Measurements from ENCODE around the gene PPP1R14B.

The PPP1R14B gene

GRCh38 chr11:64230985-64231365 is 15.8 kb downstream of the PPP1R14B start:
- DNase-seq (ENCODE audit: low read depth in 2 of 2), result no peak

- peak; percentile 75 to 88 for DNase-seq (ENCODE audit: low read depth in 2 of 2)
These were observed 16.4 kb downstream of the PPP1R14B start, which contains the start of gene DNAJC4 for GRCh38 chr11:64230171-64230984. DNAJC4 (plus strand) TSS chr11:64230548; CDS start chr11:64230855, 307 bp downstream.

DNA sequence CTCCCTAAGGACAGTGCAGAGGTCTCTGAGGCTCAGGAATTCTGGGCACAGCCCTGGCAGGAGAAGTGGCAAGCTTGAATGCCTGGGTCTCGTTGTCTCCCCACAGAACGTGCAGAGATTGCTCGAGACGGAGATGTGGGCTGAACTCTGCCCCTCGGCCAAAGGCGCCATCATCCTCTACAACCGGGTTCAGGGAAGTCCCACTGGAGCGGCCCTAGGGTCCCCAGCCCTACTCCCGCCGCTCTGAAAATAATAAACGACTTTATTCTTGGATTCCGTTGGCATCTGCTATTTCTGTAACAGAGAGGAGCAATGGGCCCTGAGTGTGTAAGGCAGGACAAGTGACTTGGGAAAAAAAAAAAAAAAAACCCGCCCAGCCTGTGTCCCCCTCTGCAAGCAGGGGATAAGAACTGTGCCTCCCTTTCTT is 17.0 kb downstream of the PPP1R14B start:
- DNase-seq (ENCODE audit: low read depth in 2 of 2), result no peak

GRCh38 chr11:64229090-64229743 is 17.5 kb downstream of the PPP1R14B start:
- DNase-seq (ENCODE audit: low read depth in 2 of 2), result no peak

DNA sequence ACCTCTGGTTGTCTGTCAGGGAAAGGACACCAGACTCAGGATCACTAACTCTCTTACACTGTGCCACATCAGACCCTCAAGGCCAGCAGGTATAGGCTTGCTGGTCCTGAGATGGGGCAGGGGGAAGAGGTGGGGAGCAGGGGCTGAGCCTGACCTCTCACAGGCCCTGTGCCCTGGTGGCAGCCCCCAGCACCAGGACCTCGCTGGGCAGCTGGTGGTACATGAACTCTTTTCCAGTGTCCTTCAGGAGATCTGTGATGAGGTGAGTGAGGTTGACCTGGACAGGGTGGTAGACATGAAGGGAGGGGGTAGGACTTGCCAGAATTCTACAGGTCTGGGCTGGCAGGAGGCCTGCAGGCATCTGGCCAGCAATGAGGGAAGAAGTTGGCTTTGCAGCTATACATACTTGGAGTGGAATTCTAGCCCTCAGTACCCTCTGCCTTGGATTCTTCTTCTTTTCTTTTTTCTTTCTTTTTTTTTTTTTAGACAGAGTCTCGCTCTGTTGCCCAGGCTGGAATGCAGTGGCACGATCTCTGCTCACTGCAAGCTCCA is 19.3 kb downstream of the PPP1R14B start:
- DNase-seq (ENCODE audit: low read depth in 2 of 2), result no peak

GRCh38 chr11:64226507-64227051 is 20.2 kb downstream of the PPP1R14B start:
- no peak for DNase-seq (ENCODE audit: low read depth in 2 of 2)

DNA sequence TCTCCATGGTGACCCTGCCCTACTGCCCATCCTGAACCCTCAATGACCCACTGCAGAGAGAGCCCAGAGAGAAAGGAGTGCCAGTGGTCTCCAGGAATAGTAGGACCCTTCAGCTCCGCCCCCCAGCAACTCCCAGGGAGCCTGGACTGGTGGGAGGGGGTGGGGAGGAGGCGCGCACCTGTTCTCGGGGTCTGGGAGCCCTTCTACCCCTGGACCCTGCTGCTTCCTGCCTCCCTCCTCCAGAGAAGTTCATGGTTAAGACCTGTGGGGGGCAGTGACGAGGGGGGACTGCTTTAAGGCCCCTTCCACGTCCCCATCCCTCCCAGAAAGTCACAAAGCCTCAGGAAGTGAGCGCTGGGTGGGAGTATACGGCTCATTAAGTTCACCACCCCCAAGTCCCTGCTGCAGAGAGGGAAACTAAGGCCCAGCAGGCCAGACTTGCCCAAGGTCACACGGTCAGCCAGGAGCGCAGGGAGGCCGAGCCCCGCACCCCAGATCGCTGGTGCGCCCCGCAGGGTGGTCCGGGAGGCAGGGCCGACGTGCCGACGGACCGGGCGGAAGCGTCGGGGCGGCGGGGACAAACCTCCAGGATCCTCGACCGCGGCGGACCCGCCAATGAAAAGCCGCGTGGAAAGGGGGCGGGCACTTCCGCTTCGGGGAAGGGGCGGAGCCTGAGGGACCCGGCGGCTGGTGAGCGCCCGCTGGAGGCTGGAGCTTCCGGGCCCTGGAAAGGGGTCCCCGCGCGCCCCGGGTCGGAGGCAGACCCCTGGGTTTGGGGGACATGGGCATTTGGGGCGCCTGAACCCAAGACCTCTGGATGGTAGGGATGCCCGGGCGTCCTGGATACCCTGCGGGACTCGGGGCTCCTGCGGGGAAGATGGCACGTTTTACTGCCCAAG is 20.9 kb downstream of the PPP1R14B start, which contains the start of the genes NUDT22 and TRPT1:
Gene NUDT22, plus strand, starts transcription at position 667 of the 899 bp plus-strand sequence. CDS start 379 bp downstream, outside the sequence.
Gene TRPT1, minus strand, starts transcription at position 579 of the 899 bp plus-strand sequence. Its CDS starts 326 bp downstream, at position 253.
- DNase-seq (ENCODE audit: low read depth in 2 of 2), result peak; percentile 89 to 95

DNA sequence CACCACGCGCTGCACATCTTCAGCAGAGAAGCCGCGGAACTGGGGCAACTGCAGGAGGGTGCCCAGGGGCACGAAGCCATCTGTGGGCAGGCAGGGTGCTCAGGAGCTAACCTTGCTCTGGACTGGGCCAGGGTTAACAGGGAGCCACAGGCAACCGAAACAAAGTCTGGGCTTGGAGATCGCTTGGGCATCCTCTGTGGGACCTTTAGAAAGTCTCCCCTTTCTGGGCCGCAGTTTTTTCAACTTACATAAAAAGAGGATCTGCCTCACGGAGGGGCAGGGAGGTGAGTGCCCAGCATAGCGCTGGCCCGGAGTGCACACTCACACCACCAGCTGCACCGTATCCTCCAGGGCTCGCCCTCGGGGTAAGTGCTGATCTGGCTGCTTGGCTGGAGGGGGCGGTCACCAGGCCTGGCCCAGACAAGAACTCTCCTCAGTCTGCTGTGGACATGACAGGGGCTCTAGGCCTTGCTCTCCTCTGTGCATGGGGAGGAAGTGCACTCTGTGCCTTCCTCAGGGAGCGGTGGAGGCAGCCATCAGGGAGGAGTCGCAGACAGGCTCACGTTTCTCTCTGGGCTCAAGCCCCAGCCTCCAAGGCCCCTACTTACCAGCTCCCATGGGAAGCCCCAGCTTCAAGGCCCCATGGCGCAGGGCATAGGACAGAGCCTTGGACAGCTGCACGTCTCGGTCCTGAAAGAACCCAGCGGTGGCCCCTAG is 21.7 kb downstream of the PPP1R14B start:
- DNase-seq (ENCODE audit: low read depth in 2 of 2), result no peak

DNA sequence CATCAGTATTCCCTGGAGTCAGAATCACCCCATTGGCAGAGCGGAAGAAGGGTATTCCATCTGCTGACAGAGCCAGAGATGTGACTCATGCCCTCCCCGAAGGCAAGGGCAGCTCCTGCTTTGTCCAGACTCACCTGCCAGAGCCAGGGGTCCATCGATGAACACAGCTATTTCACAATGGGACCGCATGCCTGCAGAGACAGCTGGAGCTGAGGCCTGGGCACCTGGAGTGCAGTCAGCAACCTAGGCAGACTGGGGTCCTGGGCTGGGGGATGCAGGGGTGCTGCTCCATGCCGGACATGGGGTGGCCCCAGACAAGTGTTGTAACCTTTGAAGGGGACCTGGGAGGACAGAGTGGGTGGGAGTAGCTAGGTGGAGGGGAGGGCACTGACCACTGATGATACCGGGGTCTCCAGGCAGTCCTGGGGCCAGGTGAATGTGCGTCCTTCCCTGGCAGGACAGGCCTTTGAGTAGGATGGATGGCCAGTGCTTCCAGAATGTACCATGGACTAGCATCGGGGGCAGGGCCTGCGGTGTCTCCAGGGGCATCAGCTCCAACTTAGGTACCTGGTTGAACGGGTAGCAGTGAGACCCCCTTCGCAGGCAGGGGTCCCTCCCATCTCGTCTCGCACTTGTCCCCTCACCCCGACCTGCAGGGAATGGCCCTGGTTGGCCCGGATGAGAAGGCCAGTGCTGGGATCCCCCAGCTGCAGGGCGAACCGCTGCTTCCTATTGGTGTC is 22.4 kb downstream of the PPP1R14B start:
- no peak for DNase-seq (ENCODE audit: low read depth in 2 of 2)

GRCh38 chr11:64223001-64223651 is 23.6 kb downstream of the PPP1R14B start:
- DNase-seq (ENCODE audit: low read depth in 2 of 2), result no peak

- no peak for DNase-seq (ENCODE audit: low read depth in 2 of 2)
These were observed 24.1 kb downstream of the PPP1R14B start for GRCh38 chr11:64222651-64223000.

DNA sequence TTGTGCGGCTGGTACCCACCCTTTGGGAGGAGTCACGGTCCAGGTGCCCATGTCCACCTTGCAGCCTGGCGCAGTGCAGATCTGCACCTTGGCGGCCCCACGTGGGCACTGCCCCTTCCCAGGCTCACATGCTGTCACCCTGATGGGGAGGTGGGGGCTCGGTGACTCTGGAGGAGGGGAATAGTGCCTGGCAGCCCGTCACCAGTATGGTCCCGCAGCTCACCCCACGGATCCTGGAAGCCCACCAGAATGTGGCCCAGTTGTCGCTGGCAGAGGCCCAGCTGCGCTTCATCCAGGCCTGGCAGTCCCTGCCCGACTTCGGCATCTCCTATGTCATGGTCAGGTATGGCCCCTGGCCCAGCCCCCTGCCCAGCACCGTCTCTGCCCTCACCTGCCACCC is 25.9 kb downstream of the PPP1R14B start:
- no peak for DNase-seq (ENCODE audit: low read depth in 2 of 2)

DNA sequence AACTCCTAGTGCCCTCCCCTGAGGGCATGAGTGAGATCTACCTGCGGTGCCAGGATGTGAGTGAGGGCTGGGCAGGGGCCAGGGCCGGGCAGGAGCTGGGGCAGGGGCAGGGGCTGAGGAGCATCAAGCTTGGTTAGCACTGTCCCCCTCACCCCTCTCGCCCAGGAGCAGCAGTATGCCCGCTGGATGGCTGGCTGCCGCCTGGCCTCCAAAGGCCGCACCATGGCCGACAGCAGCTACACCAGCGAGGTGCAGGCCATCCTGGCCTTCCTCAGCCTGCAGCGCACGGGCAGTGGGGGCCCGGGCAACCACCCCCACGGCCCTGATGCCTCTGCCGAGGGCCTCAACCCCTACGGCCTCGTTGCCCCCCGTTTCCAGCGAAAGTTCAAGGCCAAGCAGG is 26.5 kb downstream of the PPP1R14B start:
- no peak for DNase-seq (ENCODE audit: low read depth in 2 of 2)

- no peak for DNase-seq (ENCODE audit: low read depth in 2 of 2)
These were observed 27.0 kb downstream of the PPP1R14B start for GRCh38 chr11:64219755-64220154.

DNA sequence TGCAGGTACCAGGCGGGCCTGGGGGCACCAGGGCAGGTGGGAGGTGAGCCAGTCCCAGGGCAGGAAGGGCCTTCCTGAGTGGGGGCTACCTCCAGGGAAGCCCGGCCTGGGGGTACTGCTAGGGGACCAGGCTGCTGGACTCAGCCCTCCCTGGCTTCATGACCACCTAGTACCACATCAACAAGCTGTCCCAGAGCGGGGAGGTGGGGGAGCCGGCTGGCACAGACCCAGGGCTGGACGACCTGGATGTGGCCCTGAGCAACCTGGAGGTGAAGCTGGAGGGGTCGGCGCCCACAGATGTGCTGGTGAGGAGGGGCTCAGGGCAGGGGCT is 27.4 kb downstream of the PPP1R14B start:
- no peak for DNase-seq (ENCODE audit: low read depth in 2 of 2)

- no peak for DNase-seq (ENCODE audit: low read depth in 2 of 2)
These were observed 28.0 kb downstream of the PPP1R14B start for GRCh38 chr11:64218628-64219353.

GRCh38 chr11:64216879-64217278 is 29.9 kb downstream of the PPP1R14B start:
- DNase-seq (ENCODE audit: low read depth in 2 of 2), result no peak

DNA sequence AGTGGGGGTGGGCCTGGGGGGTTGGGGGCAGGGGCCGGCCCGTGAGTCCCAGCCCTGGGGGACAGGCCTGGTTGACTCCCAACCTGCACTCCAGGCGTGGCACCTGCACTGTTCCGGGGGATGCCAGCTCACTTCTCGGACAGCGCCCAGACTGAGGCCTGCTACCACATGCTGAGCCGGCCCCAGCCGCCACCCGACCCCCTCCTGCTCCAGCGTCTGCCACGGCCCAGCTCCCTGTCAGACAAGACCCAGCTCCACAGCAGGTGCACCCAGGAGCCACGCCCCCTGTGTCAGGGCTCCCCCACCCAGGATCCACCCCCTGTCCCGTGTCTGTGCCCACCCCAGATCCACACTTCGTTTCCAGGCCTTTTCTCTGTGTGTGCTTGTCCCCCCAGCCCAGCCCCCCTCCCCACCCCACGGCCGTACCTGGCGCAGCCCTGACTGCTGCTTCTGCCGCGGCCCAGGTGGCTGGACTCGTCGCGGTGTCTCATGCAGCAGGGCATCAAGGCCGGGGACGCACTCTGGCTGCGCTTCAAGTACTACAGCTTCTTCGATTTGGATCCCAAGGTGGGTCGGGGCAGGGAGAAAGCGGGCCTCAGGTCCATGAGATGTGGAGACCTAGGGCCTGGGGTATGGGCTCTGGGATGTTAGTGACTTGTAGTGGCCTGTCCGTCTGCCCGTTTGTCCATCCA is 35.4 kb downstream of the PPP1R14B start:
- DNase-seq (ENCODE audit: low read depth in 2 of 2), result no peak

Data from stimulated activated CD4-positive, alpha-beta T cell treated with anti-CD3 and anti-CD28 coated beads, Interleukin-12 subunit alpha, Interleukin-12 subunit beta, amount 100 ng/mL, for 24 hours (primary cell).